GF-D8 (cell line): Measurements from ENCODE around the gene KCNAB1.

Source experiments
- DNase-seq: peaks from one replicate; lab custom pipeline; 2025; lab: John Stamatoyannopoulos, UW

KCNAB1 gene

DNA sequence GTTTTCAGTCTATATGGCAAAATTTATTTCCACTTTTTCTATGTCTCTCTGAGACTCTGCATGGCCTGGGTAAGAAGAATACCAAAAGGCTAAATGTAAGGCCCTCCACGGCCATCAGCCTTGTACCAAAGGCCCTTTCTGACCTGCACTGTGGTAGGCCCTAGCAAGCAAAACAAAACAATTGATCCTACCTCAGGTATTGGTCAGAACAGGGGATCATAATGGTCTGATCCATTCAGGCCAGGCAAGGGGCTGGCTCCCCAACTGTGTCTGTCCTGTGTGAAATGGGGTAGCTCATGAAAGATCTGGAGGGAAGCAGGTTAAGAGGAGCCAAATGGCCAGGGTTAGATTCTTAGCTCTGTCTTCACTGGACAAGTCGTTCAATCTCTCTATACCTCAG is 253.3 kb downstream of the KCNAB1 start:
- no peak for DNase-seq

GRCh38 chr3:156376199-156376598 is 255.8 kb downstream of the KCNAB1 start:
- no peak for DNase-seq

GRCh38 chr3:156377266-156377665 is 256.9 kb downstream of the KCNAB1 start:
- no peak for DNase-seq

GRCh38 chr3:156377718-156378117 is 257.3 kb downstream of the KCNAB1 start:
- DNase-seq: no peak

DNA sequence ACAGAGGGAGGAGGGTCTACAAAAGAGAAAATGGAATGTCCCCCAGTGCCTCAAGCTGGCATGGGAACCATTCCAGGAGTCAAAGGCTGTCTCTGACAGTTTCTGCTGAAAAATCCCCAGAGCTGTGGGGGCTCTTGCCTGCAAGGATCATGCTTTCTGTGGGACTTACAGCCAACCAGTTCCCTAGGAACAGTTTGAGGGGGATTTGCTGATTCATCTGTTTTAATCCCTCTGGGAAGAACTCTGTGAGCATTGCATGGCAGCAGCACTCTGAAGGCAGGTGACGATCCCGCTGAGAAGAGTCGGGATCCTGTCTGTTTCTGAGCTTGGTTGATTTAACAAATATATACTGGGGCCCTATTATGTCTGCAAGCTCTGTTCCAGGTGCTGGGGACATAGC is 258.5 kb downstream of the KCNAB1 start:
- DNase-seq: no peak

- no peak for DNase-seq
Observed at GRCh38 chr3:156379327-156379726, 258.9 kb downstream of the KCNAB1 start.

GRCh38 chr3:156381253-156381652 is 260.9 kb downstream of the KCNAB1 start:
- no peak for DNase-seq

GRCh38 chr3:156382458-156383346 is 262.3 kb downstream of the KCNAB1 start:
- DNase-seq: no peak

- no peak for DNase-seq
Observed at GRCh38 chr3:156383441-156384025, 263.2 kb downstream of the KCNAB1 start.

DNA sequence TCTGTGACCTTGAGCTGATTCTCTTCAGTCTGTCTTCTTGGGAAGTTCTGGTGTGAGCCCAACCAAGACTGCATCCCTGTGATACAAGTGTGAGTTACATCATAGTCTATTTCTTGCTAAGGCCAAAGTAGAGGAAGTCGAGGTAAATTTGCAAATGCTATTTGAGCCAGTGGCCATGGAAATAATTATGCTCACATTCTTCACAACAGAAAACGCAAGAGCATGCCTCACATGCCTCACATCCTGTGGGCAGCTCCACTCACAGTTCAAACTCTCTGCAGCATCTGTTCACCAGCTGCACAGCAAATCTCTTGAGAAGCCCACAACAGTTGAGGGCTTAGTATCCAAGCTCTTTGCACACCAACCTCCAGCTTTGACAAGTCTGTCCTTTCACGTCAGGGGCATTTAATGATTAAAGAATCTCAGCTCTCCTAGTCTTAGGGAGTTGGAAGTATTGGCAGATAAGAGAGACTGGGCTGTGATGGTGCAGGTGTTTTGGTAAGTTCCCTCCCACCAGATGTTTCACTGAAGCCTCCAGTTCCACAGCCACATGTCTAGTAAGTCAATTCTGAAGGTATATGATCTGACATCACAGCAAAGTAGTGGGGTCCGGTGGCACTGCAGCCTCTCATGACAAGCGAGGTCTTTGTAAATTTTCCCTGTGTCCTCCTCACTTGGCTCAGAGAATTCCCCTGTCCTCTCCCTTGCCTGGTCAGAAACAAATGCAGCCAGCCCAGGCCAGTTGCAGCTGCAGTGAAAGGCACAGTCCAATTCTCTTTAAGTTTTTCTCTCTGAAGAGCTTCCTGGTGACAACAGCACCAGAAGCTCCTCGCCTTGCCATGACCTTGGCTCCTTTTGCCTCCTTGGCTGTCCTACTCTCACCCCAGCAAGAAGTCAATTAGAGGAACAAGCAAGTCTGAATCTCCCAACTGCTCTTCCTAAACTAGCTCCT is 268.4 kb downstream of the KCNAB1 start:
- DNase-seq: no peak

- DNase-seq: no peak
Observed at GRCh38 chr3:156389449-156389950, 269.1 kb downstream of the KCNAB1 start.

DNA sequence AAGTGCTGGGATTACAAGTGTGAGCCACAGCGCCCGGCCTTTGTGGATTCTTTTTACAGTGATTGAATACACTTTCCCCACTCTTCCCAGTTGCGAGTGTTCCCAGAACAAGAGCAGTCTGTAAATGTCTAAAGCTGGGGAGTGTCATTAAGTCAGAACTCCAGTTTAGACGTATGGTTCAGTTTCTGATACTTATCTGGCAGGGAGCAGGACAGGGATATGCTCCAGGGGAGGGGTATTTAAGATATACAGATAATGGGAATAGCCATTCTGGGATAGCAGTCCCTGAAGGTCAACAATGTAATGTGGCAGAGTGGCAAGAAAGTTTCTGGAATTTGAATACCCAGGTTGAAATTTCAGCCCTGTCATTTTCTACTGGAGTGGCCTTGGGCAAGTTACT is 270.5 kb downstream of the KCNAB1 start:
- no peak for DNase-seq

DNA sequence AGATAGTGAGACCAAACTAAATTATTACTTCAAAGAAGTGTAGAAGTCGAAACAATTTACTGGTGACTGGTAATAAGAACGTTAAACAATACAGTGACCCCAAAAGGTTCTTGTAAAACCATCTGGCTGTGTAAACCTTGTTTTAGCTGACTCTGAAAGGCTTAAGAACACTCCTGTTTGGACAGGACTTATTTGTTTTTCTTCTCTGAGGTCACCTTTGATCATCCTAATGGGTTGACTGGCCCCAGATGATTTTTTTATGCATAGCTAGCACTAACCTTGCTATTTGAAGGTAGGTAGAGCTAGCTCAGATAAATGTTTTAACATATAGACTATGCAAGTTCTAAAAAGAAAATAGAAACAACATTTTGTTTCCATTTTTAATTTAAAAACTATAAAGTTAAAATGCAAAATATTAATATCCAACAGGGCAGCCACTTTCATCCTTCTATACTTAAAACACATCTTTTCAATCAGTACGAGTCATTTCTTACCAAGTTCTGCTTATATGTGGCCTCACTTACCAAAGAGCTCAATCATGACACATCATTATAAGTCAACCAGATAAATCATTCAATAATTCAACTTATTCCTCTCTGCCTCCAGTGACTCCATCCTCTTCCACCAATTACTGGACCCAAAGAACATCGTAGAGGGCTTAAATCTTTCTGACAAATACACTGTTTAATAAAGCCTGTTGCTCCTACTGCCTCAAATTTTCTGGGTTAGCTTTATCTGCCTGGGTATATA is 275.8 kb downstream of the KCNAB1 start:
- no peak for DNase-seq

DNA sequence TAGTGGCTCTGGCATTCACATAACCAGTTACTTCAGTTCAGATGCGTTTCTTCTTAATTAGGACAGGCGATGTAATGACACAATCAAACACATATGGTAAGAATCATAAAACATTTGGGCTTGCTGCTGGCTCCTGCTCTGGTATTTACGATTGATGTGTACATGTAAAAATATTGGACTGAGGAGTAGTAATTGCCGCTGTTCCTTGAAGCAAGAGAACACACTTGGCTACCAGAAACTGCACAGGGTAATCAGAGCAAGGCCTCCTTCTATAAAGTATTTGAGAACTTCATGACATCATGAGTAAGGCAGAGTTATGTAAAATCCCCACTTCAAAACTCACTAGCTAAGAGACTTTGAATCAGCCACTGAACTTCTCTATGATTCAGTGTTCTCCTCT is 276.5 kb downstream of the KCNAB1 start:
- DNase-seq: no peak

DNA sequence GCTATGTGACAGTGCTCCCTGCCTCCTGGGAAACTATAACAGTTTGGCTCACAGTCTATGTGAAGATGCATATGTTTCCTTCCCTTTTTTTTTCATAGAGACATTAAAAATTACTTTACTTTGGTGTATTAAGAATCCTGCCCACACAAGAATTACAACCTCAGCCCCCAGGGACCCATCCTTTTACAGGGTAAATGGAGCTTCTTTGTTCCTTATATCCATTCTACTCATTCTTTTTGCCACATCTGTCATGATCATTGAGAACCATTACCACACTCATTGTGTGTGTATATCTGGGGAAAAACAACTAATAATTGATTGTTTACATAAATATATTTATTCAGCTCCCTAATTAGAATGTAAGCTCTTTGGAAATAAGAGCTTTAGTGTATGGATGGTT is 277.2 kb downstream of the KCNAB1 start:
- no peak for DNase-seq

DNA sequence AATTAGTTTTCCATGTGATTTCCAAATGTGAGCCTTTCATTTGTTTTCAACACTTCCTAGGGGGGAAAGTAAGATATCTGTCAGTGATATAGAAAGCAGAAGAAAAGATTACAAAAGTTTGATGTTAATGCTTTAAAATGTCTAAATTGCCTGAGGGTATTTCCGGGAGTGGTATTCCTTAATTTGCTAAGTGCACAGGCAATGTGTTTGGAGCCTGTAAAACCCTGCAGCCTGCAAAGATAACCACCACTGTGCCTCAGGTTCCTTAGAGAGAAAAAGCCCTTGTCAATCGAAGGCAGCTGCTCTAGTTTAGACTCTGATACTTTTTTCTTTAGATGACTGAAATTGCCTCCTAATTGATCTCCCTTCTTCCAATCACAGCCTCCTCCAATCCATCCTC is 279.7 kb downstream of the KCNAB1 start:
- DNase-seq: no peak

DNA sequence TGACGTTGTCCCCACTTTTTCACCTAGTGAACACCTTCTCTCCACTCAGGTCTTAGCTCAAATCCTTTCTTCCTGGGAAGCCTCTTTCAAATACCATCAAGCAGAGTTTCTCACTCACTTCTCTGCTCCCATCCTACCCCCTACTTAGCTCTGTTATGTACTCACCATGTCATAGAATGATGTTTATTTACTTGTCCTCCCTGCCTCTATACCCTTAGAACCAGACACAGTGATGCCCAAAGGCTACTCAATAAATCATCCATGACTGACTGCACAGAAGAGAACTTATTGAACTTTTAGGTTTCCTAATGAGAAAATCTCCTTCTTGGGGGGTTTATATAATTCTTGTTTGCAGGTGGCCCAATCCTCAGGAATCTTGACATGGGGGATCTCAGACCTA is 280.4 kb downstream of the KCNAB1 start:
- DNase-seq: no peak

DNA sequence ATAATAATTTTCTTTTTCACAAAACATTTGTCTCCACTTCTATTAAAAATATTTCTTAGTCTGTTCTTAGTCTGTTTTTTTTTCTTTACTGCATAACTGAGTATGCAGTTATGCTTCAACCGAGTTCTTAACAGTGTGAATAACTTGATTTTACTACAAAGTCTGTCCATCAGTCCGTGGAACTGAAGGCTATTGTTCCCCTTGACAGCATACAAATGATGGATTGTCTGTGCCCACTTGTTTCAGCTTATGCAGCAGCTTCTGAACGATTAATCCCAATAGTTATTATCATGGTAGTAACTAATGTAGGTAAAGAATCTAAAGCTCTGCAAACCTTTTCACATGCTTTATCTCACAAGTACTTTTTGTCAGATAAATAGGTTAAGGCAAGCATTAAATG is 283.8 kb downstream of the KCNAB1 start:
- DNase-seq: no peak

GRCh38 chr3:156406393-156406792 is 286.0 kb downstream of the KCNAB1 start:
- DNase-seq: no peak

DNA sequence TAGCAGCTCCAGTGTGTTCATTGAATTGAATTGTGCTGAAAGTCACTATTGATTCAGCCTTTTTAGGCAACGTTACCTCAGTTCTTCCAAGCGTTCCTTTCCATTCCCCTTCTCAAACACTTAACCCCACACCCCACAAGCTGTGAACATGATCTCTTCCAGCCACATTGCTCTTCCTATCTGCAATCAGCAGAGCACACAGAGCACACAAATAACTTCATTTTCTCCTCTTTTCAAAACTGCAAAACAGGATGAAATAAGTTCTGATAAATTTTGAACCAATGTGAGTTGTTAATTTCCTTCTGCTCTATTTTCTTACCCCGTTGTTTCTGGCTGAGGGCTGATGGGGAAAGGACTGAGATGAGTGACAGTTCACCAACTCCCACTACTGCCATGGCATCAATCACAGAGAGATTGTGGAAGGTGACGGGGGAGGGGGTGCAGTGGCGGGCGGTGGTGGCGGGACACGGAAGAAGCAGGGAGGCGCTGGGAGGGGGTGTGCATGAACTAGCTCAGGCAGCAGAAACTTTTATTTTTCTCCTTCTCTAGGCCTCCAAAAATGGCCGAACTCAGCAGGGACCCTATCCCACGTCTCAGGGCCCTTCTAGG is 287.3 kb downstream of the KCNAB1 start:
- no peak for DNase-seq

DNA sequence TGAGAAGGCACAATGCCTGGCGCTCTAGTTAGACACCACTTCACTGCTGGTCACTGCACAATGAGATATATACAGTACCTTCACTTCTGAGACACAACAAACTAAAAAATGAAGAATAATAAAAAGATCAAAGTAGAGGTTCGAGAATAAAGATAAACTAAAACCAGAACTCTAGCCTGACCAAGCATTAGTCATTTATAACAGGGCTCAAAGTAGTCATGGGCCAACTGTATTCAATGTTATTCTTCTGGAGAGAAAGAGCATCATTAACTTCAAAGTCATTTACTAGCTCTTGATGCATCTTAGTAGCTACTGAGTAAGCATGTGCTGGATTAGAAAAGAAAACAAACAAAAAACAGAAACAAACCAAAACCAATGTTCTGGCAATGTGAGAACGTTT is 289.3 kb downstream of the KCNAB1 start:
- DNase-seq: no peak
